D341Med (cell line): ENCODE data around the gene EFTUD2.
"Not testable (repeated sequence)": the region's sequence is repeated elsewhere in the genome, so short reads cannot be mapped to it uniquely, and the experiment has no call there.

Source experiments
- DNase-seq: peaks from one replicate; pipeline ENCODE4 v3.0.0; 2012; ENCODE audit warnings: low spot score

Gene EFTUD2

DNA sequence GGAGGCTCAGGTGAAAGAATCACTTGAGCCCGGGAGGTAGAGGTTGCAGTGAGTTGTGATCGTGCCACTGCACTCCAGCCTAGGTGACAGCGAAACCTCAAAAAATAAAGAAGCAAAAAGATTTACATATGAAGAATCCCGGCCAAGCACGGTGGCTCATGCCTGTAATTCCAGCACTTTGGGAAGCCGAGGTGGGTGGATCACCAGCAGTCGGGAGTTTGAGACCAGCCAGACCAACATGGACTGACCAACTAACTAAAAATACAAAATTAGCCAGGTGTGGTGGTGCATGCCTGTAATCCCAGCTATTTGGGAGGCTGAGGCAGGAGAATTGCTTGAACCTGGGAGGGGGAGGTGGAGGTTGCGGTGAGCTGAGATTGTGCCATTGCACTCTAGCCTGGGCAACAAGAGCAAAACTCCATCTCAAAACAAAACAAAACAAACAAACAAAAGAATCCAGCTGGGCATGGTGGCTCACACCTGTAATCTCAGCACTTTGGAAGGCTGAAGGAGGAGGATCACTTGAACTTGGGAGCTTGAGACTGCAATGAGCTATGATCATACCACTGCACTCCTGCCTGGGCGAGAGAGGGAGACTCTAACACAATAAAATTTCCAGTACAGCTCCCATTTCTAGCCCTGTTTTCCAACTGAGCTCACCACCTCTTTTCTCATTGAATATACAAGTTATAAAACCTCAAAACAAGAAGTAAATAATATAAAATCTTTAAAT is 90.4 kb downstream of the EFTUD2 start:
- not testable (repeated sequence) for DNase-seq

DNA sequence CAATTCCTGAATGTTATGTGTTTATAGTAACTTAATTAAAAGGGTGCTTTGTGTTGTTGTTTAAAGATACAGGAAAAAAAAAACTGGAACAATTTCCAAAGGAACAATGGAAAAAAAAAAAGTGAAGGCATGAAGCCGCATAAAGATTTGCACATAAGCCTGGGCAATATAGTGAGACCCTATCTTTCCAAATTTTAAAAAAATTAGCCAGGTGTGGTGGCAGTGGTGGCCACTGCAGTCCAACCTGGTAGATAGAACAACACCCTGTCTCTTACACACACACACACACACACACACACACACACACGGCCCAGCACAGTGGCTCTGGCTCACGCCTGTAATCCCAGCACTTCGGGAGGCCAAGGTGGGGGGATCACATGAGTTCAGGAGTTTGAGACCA is 91.1 kb downstream of the EFTUD2 start:
- no peak for DNase-seq

DNA sequence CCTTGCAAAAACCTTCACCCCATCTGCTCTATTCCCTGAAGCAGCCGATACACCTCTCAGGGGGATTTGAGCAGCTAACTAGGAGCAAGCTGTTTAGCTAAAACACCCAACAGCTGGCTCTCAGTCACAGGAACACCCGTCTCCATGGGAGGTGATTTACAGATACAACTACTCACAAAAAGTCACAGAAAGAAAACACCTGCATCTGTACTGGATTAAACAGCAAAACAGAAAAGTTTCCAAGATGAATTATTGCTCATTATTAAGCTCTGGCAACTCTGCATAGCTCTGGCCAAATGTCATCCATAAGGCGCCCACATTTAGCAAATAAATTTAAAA is 91.5 kb downstream of the EFTUD2 start:
- peak; percentile 92 for DNase-seq

DNA sequence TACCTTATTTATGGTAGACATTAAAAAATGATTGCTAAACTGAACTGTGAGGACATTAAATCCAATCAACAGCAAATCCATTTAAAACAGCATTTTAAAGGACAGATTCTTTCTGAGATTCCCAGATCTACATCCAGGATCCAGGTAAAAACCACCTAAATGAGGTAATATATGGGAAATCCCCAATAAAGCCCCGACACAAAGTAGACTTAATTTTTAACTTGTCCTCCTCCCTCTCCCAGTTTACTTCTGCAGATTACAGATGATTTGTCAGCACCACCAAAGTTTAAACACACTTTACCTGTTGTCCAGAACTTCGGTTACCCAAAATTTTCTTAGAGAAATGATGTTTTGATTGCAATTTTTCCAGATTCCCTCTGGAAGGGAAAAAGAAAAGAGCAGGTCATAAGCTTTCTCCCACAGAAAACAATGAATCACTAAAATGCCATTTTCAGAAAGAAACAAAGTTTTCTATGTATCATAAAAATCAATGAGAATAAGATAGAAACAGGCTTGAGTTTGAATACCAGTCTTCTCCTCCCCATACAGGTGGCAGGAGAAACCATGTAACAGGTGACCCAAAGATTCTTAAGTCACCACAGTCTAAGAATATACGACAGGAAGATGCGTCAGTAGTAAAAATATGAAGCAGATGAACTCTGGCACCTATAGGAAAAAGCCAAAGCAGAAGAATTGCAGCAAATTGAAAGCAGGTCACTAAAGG is 92.0 kb downstream of the EFTUD2 start:
- no peak for DNase-seq

DNA sequence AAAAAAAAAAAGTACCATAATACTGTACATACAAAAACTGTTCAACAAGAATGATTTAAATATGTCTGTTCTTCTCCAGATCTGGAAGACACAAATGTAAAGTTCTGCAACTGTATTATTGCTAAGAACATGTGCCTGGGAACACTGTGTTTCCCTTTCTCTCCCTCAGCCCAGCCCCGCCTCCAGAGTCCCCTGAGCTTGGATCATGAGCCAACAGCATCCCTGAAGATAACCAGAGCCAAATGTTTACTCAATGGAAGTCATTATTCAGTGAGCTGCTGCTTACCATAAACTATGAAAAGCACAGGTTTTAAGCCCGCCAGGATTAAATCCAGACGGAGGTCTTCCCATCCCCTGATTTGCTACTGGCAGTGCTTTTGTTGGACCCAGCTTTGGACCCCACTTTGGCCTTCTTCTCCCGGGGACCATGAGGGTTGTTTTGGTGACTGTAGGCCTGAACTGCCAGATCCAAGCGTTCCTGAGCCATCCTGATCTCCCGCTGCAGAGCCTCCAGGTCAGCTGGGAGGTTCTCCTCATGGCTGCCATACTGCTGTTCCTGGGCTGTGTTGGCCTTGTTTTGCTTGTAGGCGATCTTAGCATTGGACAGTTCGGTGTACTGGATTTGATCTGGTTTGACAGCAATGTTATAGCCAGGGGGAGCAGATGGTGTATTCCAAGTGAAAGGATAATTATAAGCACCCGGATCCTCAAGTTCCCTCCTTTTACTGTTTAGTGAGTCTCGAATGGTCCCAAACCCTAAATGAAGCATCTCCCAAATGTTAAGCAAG is 94.7 kb downstream of the EFTUD2 start:
- DNase-seq: peak; percentile 37

DNA sequence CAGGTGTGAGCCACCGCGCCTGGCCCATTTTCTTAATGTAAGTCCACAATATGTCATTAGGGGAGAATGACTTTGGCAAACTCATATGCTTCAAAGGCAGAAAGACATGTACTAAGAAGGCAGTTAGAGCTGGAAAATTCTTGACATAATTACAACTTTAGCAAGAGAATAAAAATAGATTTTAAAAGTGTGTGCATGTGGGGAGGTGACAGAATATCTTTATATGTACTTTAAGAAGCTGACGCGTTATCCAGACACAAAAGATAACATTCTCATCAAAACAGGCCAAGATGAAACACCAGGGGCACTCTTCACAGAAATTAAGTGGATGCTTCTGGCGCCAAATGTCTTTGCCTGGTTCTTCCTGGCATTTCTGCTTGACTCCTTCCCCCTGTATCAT is 97.4 kb downstream of the EFTUD2 start:
- no peak for DNase-seq
